ENCODE data around the gene ZNF584. TPM values are rescaled to one million over a fixed set of nuclear protein-coding genes. Genes with fewer than 3 reads are reported as not detected.
"Not testable (repeated sequence)": the region's sequence is repeated elsewhere in the genome, so short reads cannot be mapped to it uniquely, and the experiment has no call there.

ZNF584 gene
- total RNA-seq, 1 donor from 2014 or later: 11.5 TPM

DNA sequence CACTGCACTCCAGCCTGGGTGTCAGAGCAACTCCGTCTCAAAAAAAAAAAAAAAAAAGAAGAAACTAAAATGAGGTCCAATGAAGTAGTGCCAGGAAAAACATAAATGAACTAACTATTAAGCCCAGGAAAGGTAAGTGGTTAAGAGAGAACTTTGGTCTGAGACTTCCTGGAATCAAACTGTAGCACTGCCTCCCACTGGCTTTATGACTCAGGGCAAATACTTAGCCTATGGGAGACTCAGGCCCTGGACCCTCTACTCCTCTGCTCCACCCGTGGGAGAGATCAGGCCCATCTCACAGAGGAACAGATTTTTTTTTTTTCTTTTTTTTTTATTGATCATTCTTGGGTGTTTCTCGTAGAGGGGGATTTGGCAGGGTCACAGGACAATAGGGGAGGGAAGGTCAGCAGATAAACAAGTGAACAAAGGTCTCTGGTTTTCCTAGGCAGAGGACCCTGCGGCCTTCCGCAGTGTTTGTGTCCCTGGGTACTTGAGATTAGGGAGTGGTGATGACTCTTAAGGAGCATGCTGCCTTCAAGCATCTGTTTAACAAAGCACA, 4.5 kb upstream of the ZNF584 start:
- not testable (repeated sequence) for DNase-seq (ENCODE audit: low spot score)

DNA sequence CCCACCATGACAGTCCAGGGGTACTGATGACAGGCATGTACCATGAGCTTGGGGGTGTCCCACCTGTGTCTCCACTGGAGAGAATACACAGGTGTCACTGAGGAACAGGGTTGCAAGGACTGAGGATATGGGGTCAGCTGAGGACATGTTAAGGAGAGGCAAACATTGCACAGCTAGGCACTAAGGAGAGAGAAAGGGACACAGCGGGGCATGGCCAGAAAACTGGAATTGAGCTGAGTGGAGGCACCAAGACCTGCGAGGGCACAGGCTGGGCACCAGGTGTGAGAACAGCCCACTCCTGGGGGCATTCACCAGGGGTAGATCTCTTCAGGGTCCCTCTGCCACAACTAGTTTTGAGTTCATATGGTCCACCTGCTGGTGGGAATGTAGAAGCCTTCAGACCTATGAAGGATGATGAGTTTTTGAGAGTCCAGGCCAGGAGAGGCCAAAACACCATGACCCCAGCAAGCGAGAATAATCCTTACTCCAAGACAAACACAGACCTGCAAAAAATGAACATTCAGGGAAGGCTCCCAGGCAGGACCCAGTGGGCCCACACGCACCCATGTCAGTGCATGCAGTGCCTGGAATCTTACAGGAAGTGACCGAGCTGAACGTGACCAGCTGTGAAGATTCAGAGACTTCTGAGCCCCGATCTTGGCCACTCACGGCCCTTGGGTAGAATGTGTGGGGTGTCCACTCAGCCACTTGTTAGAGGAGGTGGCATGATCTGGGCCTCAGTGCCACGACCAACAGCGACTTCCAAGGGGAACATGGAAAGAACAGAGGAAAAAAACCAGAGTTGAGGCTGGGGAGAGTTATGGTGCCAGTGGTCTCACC, 1.4 kb upstream of the ZNF584 start:
- no peak for DNase-seq (ENCODE audit: low spot score)

DNA sequence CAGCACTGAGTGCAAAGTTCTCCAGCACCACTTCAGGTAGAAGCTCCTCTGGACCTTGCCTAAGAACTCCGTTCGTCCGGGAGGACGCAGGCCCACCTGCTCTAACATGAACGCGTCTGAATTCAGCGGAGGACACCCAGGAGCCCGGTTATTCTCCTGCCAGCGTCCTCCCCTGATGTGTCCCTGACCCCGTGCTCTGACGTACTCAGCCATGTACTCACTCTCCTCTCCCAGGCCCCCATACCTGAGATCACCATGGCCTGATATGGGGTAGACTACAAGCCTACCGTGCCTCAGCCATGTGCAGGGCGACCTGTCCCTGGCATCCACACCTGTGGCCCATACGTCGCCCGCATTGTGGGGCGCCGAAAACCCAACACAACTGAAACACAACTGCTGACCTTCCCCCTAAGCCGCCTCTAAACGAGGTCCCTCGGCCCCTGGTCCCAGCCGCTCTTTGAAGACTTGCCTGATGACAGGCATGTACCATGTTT, 744 bp upstream of the ZNF584 start:
- DNase-seq (ENCODE audit: low spot score): no peak

DNA sequence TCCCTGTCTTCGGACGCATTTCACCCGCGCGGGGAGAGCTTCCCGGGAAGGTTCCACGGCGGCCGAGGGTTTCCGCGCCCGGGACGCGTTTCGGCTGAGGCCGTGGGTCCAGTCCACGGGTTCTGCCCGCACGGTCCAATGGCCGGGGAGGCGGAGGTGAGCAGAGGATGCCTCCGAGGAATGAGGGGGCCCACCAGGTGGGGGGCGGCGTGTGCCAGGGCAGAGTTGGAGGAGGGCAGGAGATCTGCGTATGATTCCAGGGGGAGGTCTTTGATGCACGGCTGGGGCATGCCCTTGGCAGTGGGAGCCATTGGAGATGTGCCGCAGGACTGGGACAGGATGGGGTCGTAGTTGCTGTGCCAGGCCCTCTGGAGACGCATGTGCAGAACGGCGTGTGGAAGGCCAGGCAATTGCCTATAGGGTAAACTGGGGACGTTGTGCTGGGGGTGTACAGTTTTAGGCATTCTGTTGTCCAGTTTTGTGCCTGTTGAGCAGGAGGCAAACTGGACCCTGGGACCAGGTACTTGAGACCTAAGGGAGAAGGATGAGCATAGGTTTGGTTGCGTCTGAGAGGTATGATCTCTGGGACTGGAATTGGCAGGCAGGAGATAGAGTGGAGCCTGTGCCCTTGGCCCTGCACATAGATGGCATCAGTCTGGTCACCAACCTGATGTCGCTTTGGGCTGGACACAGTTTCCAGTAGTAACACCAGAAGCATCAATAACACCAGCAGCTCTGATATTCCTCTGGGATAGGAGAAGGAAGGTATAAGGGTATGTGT, 751 bp downstream of the ZNF584 start:
- DNase-seq (ENCODE audit: low spot score): no peak

DNA sequence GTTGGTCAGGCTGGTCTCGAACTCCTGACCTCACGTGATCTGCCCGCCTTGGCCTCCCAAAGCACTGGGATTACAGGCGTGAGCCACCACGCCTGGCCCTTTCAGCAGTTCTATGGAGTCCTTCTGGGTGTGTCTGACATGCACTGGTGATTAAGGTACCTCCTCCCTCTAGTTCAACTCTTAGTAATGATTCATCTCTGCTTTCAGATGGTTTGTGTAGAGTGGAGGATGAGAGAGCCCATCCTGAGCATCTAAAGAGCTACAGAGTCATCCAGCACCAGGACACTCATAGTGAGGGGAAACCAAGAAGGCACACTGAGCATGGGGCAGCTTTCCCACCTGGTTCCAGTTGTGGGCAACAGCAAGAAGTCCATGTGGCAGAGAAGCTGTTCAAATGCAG, 8.2 kb downstream of the ZNF584 start:
- DNase-seq (ENCODE audit: low spot score): no peak

DNA sequence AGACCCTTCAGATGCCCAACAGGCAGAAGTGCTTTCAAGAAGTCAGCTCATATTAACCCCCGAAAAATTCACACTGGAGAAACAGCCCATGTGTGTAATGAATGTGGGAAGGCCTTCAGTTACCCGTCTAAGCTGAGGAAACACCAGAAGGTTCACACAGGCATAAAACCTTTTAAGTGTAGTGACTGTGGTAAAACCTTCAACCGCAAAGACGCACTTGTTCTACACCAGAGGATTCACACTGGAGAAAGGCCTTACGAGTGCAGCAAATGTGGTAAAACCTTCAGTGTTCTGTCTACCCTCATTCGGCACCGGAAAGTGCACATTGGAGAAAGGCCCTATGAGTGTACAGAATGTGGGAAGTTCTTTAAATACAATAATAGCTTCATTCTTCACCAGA, 8.6 kb downstream of the ZNF584 start:
- DNase-seq (ENCODE audit: low spot score): no peak

DNA sequence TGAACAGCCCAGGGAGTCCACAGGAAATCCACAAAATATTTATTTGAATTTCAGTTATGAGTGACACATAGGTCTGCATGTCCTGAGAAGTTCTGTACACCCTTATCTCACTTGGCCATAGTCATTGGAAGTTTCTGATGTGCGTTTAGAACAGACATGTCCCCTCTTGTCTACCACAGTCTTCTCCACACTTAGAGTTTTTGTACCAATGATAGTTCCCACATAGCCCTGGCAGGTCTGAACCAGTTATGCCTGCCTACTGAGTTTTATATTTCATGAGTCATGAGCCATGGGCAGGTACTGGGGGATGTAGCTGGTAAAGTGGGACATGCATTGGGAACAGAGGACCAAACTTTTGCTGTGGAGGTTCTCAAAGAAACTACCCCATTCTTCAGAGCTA, 20.2 kb downstream of the ZNF584 start:
- no peak for DNase-seq (ENCODE audit: low spot score)

DNA sequence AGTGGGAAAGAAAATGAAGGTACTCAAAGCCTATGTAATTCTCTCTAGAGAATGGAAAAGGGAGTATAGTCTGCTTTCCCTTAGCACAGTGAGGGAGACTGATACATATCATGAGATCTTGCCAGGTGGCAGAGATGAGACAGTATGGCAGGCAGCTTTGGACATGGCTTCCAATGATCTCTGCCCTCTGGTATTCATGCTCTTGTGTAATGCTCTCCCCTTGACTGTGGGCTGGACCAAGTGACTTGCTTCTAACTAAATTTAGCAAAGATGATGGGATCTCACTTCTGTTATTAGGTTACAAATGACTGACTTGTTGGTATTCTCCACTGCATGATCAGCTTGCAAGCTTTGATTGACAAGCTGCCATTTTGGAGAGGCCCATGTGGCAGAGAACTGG, 21.3 kb downstream of the ZNF584 start:
- DNase-seq (ENCODE audit: low spot score): no peak

DNA sequence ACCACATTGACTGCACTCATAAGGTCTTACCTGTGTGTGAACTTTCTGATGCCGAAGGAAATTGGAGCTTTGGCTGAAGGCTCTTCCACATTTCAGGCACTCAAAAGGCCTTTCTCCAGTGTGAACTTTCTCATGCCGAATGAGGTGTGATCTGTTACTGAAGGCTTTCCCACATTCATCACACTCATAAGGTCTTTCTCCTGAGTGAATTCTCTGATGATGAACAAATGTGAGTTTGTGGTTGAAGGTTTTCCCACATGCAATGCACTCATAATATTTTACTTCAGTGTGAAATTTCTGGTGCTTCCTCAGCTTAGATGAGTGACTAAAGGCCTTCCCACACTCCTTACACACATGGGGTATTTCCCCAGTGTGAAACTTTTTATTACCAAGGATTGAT, 25.8 kb downstream of the ZNF584 start:
- DNase-seq (ENCODE audit: low spot score): no peak

DNA sequence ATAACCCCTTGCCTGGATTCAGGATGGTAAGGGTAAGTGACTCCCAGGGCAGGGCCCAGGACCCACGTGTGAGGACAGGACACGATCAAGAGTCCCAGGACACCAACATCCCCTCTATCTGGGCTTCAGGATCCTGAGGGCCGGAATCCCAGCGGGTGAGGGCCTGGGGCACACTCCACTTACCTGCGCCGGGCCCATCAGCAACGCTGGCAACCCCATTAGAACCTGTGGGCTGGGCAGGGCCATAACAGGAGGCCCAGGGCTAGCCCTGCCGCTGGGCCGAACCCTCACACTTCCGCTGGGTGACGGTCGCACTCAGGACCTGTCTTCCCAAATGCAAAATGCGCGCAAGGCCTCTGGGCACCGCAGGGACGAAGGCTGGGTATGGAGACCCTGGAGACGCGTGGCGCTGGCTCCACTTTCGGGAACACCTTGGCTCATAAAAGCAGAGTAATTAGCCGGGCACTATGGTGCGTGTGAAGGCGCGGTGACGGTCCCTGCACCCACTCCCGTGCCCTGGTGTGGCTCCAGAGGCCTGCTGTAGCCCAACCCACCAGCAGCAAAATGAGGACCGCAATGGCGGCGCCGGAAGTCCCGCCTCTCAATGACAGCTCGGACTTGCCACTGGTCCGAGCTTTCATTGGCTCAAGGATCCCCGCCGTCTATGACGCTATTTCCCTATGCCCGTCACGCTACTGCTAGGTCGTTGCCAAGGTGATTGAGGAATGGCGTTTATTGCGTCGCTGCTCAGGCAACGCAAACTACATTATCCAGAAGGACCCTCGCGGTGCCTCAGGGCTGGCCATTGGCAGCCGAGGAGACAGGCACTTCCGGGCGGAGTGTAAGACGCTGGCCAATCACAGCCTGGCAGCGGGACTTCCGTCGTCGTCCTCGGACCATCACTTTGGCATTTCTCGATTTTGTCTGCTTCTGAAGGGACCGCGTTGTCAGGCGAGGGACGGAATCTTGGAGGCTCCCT, 31.4 kb downstream of the ZNF584 start, which contains the start of gene ZNF132:
Gene ZNF132, minus strand, starts transcription at position 578 of the 979 bp plus-strand sequence. Its CDS starts 332 bp downstream, at position 246.
- peak; percentile 98 for DNase-seq (ENCODE audit: low spot score)

DNA sequence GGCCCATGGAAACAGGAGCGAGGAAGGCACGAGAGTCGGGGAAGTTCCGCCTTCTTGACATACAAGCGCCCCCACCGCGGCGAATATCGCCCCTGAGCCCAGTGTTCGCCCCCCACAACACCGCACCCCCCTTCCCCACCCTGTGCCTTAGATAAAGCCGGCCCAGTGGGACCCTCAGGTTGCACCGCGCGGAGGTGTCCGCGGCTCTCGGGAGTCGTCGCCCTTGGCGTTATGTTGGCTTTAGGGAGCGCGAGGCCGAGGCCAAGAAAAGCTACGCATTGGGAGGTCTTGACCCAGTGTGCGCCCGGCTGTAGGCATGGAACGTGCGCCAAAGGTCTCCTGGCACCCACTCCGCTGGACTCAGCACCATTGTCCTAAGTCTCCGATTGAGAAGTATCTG, 32.1 kb downstream of the ZNF584 start:
- peak; percentile 57 for DNase-seq (ENCODE audit: low spot score)

DNA sequence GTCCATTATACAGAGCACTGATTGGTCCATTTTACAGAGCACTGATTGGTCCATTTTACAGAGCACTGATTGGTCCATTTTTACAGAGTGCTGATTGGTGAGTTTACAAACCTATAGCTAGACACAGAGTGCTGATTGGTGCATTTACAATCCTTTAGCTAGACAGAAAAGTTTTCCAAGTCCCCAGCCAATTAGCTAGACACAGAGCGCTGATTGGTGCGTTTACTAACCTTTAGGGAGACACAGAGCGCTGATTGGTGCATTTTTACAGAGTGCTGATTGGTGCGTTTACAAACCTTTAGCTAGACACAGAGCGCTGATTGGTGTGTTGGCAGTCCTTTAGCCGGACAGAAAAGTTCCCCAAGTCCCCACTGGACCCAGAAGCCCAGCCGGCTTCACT, 34.5 kb downstream of the ZNF584 start:
- DNase-seq (ENCODE audit: low spot score): not testable (repeated sequence)

DNA sequence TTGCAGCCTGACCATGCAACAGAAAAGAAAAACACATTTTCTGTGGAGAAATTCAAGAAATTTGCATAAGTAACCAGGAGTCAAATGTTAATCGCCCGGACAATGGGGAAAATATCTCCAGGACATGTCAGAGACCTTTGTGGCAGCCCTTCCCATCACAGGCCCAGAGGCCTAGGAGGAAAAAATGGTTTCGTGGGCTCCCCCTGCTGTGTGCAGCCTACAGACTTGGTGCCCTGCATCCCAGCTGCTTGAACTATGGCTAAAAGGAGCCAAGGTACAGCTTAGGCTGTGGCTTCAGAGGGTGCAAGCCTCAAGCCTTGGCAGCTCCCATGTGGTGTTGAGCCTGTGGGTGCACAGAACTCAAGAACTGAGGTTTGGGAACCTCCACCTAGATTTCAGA, 40.4 kb downstream of the ZNF584 start:
- not testable (repeated sequence) for DNase-seq (ENCODE audit: low spot score)

DNA sequence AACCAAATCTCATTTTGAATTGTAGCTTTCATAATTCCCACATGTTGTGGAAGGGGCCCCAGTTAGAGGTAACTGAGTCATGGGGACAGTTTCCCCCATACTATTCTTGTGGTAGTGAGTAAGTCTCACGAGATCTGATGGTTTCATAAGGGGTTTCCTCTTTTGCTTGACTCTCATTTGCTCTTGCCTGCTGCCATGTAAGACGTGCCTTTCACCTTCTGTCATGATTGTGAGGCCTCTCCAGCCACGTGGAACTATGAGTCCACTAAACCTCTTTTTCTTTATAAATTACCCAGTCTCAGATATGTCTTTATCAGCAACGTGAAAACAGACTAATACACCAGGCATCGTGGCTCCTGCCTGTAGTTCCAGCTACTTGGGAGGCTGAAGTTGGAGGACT, 41.5 kb downstream of the ZNF584 start:
- not testable (repeated sequence) for DNase-seq (ENCODE audit: low spot score)

DNA sequence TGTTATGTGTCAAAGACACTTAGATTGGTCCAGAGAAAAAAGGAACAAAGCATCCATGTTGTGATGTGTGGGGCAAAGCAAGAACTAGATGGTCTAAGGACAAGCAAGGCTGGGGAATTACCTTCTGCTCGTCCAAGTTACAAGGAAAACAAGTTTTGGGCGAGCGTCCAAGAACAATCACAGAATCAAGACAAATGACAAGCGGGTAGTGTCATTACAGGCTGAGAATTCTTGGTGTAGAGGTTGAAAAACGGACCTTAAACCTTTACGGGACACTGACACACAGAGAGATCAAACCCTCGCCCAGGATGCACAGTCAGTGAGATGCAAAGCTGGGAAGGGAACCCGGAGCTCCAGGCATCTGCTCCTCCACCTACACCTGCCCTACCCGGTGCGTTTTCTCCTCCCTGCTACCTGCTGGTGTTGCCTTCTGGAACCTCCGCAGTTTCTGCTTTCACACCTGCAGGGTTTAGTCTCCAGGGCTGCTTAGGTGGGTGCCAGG, 42.5 kb downstream of the ZNF584 start:
- DNase-seq (ENCODE audit: low spot score): peak; percentile 54

DNA sequence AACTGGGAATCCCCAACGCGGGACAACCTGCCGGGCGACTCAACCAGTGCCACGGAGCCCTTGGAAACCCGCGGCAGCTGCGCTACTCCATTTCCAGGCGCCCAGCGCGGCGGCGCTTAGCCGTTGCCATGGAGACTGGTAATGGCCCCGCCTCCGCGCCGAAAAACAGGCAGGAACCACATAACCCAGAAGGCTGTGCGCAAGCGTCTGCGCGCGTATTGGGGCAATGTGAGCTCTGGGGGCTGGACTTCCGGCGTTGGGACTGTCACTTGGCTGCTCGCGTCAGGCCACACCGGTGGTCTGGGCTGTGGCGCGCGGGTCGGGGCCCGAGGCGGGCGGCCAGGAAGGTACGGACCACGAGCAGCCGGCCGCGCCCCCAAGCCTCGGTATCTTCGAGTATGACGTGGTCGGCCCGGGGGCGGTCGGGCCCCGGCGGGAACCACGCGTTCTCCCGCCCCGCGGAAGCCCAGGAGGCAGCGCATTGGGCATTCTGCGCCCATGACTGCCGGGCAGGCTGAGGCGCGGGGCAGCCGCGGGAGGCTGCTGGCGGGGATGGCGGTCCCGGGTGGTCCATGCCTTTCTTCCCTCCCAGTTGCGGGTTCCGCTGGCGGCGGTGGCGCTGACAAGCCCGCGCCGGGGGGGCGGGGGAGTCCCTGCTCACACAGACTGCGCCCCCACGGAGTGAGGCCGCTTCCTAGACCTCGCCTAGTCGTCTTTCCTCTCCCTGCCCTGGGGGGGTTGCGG, 43.1 kb downstream of the ZNF584 start, which contains the start of gene ZNF324B:
Gene ZNF324B, plus strand, starts transcription at position 265 of the 744 bp plus-strand sequence. CDS start 2,080 bp downstream, outside the sequence.
- peak; percentile 96 for DNase-seq (ENCODE audit: low spot score)

DNA sequence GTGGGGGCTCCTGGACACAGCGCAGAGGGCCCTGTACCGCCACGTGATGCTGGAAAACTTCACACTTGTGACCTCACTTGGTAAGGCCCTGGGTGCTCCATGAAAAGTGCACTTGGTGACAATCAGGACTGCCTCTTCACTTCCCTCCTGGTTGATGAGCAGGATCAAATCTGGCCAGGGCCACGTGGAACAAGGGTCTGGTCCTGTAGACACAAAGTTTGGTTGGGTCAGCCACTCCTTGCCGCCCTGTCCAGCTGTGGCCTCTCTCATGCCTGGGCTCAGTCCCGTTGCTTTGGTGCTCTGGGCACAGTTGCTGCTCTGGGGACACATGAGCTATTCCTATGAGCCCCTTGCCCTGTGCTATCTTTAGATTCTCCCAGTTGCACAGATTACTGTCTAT, 45.3 kb downstream of the ZNF584 start:
- no peak for DNase-seq (ENCODE audit: low spot score)

DNA sequence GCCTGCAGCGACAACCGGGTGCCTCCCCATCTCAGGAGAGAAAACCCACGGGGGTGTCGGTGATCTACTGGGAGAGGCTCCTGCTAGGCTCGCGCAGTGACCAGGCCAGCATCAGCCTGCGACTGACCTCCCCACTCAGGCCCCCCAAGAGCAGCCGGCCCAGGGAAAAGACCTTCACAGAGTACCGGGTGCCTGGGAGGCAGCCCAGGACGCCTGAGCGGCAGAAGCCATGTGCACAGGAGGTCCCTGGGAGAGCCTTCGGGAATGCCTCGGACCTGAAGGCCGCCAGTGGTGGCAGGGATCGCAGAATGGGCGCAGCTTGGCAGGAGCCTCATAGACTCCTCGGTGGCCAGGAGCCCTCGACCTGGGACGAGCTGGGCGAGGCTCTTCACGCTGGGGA, 46.9 kb downstream of the ZNF584 start:
- no peak for DNase-seq (ENCODE audit: low spot score)

DNA sequence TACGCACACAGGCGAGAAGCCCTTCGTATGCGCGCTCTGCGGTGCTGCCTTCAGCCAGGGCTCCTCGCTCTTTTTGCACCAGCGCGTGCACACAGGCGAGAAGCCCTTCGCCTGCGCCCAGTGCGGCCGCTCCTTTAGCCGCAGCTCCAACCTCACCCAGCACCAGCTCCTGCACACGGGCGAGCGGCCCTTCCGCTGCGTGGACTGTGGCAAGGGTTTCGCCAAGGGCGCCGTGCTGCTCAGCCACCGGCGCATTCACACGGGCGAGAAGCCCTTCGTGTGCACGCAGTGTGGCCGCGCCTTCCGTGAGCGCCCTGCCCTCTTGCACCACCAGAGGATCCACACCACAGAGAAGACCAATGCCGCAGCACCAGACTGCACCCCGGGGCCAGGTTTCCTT, 47.7 kb downstream of the ZNF584 start:
- no peak for DNase-seq (ENCODE audit: low spot score)

DNA sequence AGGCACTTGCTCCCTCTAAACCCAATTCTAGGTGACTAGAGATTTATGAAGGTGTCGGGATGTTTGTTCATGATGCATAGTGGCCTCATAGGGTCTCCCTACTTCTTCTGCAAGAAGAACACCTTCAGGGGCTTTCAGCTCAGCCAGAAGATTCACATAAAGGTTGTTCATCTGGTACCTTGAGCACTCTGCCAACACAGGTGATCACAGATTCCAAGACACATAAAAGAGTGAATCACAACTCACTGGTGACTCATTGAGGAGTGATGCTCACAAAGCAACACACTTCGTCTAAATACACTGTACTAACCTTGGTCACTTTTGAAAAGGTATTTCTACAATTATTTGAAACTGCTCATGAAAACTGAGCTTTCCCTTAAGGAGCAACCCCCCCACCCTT, 51.6 kb downstream of the ZNF584 start:
- no peak for DNase-seq (ENCODE audit: low spot score)
